HG03196 (cell line): ENCODE data around the gene SHANK1.
A peak's percentile ranks its signal among the peaks of the same experiment; 100 is the strongest.

ENCODE experiments used
- ATAC-seq: cut with Tn5 transposase; IDR thresholded peaks from one replicate; pipeline ENCODE4 v1.9.1; 2021; ENCODE audit not compliant: unreplicated experiment

The SHANK1 gene

DNA sequence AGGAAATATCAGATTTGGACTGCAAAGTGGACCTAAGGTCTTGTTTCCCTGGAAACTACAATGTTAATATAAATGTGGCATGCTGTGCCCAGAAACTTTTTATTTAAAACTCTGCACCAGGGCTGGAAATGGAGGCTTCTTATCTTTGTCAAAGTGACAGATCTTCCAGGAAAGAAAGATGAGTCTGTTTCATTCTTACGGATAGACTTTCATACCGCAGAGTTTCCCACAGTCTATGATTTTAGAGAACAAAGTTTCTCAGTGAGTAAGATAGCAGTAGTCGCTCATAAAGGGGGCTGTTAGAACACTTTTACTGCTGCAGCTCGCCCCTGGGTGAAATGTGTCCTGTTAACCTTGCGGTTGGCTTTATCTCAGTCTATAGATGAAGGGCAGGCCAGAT is 10.3 kb upstream of the SHANK1 start:
- no peak for ATAC-seq

DNA sequence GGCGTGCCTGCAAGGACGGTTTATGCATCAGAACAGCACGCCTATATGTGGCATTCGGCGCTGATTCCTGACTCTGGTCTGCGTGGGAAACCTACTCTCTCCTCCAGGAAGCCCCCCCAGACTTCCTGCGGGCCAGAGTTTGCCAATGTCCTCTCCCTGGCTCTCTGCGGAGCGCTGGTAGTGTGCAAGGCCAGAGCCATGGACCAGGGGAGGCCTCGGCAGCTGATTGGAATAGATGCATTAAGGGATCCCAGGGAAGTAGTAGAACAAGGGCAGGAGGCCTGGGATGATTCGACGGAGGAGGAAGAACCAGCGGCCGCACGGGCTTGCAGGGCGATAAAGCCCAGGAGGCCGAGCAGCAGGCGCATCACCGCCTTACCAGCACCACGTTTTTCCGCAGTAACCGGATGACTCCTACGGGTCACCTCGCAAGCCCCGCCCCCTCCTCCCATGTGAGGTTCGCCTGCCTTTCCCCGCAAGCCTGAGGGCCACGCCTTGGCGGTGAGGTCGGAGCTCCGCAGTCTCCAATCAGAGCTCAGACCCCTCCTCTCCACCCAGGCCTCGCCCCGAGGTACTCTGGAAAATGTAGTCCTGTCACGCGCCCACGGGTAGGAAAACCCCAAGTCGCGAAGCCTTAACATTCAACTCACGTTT is 8.6 kb upstream of the SHANK1 start:
- no peak for ATAC-seq

DNA sequence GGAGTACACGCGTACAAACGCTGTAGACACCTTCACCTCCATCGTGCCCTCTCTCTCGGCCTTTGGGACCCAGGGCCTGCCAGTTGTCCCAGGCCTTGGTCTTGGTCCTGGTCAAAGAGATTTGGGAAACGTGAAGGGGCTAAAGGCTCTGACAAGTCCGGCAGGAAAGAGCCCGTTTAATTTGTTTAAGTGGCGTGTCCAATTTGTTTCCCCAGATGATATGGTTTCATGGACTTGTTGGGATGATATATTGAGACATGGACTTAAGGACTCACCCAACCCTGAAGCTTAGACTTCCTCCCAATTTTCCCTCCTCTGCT is 6.3 kb upstream of the SHANK1 start:
- no peak for ATAC-seq

DNA sequence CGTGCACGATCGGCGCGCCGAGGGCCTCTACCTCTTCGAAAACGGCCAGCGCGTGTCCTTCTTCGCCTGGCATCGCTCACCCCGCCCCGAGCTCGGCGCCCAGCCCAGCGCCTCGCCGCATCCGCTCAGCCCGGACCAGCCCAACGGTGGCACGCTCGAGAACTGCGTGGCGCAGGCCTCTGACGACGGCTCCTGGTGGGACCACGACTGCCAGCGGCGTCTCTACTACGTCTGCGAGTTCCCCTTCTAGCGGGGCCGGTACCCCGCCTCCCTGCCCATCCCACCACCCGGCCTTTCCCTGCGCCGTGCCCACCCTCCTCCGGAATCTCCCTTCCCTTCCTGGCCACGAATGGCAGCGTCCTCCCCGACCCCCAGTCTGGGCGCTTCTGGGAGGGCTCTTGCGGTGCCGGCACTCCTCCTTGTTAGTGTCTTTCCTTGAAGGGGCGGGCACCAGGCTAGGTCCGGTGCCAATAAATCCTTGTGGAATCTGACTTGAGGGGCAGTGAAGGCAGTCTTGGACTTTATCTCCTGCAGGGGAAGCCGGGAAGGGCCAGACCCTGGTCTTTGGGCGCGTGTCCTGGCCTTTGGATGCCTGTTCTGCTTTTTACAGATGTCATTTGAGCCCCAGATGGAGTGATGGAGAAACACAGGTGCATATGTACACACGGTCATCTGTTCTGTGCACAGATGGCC is 5.8 kb upstream of the SHANK1 start:
- peak; percentile 23 for ATAC-seq

DNA sequence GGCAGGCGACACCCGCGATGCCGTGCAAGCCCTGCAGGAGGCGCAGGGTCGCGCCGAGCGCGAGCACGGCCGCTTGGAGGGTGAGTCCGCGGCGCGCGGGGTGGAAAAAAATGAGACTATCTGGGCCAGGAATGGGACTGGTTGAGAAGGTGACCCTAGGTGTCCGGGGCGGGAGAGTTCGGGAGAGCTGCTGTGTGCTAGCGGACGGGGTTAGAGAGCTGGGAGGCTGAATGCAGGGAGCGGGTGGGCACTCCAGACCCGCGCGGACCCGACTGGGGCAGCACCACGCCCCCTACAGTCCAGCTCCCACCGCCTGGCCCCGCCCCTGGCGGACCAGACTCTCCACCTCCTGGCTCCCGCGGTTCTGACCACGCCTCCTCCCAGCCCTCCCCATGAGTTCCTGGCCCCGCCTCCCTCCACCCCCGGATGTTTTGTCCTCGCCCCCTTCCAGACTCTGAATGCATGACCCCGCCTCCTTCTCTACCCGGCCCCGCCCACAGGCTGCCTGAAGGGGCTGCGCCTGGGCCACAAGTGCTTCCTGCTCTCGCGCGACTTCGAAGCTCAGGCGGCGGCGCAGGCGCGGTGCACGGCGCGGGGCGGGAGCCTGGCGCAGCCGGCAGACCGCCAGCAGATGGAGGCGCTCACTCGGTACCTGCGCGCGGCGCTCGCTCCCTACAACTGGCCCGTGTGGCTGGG is 5.1 kb upstream of the SHANK1 start:
- ATAC-seq = peak; percentile 80

DNA sequence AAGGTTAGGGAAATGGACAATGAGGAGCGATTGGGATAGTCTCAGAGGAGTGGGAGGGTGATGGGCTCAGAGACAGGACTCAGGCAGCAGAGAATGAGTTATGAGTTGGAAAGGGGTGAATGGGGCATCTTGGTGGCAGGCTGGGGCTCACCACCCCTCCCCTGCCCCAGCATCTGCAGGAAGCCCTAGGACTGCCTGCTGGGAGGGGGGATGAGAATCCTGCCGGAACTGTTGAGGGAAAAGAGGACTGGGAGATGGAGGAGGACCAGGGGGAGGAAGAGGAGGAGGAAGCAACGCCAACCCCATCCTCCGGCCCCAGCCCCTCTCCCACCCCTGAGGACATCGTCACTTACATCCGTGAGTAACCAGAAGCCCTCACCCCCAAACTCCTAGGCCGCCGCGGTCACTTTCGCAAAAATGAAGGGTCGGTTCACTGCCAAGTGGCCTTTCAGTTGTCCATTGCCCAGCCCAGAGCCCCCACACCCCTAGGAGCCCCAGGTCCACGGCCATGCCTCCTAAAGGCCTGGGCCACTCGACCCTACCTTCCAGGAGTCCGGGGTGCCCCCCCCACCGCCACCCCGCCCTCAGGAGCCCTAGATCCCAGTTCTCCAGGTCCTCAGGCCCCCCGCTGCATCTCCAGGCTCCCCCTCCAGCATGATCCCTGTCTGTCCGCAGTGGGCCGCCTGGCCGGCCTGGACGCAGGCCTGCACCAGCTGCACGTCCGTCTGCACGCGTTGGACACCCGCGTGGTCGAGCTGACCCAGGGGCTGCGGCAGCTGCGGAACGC is 4.3 kb upstream of the SHANK1 start:
- no peak for ATAC-seq

DNA sequence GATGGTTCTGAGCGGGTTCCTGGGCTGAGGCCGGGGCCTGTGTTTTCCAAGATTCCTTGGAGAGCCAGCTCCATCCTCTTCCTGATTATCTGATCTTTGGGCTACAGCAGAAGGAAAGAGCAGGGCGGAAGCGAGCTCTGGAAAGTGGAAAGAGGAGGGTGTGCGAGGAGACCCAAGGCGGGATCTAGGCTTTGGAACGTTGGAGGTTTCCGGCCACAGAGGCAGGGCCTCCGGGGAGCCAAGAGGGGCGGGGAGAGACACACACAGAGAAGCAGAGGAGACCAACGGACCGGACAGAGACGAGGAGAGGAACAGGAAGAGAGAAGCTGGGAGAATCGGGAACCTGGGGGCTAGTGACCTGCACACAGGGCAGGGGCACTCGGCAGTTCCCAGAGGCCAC is 3.5 kb upstream of the SHANK1 start, which contains the start of gene CLEC11A:
TSS of gene CLEC11A (plus strand) at position 296 of the 400 bp plus-strand sequence. CDS start 162 bp downstream, outside the sequence.
- ATAC-seq = no peak

DNA sequence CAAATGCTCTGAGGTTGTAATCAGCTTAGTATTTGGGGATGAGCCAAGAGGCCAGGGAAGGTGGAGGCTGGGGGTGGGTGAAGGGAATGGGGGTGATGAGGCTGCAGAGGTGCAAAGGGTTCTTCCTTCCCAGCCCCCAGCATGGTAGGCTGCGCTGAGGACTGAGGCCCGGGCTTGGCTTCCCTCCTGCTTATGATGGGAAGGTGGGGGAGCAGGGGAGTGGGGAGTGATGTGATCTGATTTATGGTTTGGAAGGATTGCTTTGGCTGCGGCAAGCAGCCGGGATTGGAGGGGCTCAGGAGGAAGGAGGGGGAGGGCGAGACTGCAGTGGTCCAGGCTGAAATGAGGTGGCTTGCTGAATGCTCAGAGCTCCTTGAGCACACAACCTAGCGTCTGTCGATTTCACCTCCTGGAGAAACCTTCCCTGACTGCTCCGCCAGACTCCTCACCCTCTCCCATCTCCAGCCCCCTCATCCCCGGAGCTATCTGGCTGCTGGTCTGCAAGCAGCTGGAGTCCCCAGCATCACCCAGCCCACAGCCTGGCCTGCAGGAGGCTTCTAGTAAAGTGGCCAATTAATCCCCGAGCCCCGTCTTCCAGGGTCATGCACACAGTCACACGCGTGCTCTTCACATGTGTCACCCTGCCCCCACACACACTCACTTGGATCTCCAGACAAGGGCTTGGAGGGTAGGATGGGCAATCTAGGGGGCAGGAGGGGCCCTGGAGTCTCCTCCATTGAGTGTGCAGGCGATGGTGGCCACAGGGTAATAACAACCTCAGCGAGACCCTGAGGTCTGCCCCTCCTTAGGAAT is 2.8 kb upstream of the SHANK1 start:
- no peak for ATAC-seq

DNA sequence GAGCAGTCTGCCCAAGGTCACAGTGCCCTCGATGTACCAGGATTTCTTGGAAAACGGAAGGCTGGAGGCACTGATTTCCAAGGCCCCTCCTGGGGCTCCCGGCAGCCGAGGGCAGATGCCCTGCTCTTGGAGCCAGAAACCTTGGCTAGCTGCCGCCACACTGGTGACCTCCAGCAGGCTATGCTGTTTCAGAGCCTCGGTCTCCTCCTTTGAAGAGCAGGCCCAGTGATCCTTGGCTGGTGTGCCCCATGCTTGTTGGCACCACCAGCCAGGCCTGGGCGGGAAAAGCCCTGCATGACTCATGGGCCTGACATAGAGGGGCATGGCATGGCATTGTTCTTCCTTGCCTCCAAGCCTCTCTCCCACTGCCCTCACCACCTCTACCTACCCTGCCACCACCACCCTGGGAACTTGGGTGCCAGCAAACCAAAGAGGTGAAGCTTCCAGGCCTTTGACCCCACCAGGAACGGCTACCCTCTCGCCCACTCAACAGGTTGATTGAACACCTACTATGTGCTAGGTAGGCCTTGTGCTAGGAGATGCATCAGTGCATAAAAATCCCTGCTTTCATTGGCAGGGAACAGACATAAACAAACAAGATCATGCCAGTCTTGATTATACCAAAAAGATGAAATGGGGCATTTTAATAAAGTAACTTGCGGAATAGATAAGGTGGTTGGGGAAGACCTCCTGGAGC is 2.0 kb upstream of the SHANK1 start:
- no peak for ATAC-seq

DNA sequence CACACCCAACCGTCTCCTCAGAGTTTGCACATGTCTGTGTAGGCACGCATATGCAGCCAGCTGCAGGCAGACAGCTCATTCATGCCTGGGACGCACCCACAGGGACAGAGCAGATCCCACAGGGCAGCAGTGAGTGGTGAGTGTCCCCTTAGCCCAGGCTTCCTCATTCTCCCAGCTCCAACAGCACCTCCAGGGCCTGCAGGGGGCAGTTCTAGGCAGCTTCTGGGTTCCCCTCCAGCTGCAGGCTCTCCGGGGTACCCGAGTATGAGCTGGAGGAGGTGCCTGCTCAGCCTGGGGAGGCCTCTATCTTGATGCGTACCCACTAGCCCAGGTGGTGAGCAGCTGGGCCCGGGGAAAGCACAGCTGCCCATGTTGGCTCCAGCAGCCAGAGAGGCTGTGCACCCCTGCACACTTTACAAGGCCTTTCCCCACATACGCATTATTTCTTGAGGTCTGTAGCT is 1.3 kb upstream of the SHANK1 start:
- no peak for ATAC-seq

DNA sequence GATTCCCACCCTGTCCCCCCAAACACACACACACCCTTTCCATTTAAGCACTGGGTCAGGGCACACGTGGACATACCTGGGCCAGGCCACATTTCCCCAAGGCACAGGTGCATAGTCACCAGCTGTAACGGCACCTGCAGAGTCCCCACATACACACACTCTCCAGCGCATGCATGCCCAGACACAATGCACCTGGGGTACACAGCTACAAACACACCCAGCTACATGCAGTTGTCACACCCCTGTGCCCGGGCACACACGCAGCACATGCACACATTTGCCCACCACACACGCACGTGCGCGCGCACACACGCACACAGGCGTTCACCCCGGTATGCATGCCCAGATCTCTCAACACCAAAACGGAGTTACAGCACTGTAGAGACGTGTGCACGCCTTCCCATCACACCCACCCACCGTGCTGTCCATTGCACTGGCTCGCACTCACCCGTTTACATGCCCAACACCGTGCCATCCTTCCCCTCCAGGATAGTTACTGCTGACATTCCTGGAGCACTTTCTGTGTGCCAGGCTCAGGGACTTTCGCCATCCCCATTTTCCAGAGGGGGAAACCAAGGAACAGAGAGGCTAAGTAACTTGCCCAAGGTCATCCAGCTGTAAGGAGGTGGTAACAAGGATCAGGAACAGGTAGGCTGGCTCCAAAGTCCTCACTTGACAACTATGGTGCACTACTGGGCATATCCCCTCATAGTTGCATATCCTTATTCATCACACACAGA is 749 bp upstream of the SHANK1 start:
- ATAC-seq = no peak

DNA sequence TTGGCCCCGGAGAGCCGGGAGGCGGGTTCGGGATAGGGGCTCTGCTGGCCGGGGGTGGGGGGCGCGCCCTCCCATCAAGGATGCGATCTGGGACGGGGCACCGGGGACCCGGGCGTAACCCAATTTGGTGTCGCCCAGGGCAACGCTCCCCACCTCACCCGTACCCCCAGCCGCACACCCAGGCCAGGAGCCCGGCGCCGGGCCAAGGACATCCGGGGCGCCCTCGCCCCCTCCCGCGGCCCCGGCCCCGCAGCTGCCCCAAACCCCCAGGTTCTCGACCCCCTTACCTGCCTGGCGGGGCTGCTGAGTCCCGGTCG is 525 bp downstream of the SHANK1 start:
- no peak for ATAC-seq

DNA sequence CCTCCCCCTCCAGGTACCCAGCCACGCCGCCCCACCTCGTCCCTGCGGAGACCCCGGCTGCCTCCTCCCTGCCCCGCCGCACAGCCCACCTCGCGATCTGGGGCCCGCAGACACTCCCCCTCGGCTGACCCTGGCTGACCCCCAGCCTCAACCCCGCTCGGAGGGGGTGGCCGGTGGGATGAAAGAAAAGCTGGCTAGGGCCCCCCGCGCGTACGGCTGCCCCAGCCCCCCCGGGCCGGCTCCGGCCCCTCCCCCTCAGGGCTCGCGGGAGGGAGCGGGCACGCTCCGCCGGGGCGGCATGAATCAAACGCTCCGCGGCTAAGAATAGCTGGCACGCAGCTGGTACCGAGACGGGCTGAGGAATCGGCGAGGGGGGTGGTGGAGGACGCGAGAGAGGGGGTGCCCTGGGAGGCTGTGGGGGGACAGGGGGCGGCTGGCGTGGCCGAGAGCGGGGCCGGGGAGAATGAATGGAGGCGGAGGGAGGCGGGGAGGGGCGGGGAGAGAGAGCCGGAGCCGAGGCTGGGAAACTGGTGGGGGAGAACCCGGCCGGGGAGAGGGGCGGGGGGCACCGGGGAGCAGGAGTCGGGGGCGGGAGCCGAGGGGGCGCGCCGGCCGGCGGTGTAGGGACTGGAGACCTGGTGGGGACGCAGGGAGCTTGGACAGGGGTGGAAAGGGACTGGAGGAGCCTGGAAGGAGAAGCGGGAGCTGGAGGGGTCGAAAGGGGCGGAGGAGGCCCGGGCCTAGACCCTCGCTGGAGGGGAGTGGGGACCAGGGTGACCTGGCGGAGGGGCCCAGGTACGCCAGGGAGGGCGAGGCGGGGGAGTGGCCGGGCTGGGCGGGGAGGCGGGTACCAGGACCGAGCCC is 1.1 kb downstream of the SHANK1 start:
- no peak for ATAC-seq

DNA sequence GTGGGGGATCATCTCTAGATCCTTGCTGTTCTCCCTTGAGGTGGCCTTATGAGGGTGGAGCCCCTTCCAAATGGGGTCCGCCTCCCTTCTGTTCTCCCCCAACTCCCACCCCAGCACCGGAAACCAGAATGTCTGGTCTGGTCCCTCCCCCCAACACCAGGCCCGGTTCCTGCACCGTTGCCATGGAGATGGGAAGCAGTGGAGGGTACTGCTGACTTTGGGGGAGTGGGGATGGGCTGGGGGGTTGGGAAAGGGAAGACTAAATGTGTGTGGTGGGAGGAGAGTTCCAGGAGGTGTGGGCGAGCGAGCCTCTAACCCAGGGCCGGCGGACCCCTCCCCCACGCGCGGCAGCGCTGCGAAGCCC is 1.7 kb downstream of the SHANK1 start:
- no peak for ATAC-seq

DNA sequence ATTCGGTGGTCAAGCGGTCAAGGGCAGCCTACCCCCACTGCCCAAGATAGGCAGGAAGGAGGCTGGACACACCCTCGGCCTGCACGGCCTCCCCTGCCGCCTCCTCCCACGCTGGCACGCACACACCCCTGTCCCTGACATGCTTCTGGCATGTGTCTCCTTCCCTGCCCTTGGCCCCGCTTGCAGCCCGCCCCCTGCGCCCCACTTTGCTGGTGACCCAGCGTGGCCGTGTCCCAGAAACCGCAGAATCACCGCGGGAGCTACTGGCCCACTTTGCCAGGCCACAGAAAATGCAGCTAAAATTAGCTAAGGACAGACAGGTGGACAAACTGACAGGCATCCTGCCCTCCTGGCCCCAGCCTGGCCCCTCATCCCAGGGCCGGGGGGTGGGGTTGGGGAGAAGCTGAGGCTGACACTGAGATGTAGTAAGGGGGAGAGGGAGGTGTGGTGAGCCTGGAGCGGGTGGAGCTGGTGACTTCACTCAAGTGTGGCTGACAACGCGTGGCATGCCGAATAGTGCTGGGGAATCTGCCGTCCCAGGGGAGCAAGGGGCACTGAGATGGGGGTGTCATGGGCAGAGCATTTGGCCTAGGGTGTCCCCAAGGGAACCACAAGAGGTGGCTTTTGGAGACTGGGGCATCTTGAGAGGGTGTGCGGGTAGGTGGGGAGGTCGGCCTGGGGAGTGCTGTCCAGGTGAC is 2.4 kb downstream of the SHANK1 start:
- no peak for ATAC-seq

DNA sequence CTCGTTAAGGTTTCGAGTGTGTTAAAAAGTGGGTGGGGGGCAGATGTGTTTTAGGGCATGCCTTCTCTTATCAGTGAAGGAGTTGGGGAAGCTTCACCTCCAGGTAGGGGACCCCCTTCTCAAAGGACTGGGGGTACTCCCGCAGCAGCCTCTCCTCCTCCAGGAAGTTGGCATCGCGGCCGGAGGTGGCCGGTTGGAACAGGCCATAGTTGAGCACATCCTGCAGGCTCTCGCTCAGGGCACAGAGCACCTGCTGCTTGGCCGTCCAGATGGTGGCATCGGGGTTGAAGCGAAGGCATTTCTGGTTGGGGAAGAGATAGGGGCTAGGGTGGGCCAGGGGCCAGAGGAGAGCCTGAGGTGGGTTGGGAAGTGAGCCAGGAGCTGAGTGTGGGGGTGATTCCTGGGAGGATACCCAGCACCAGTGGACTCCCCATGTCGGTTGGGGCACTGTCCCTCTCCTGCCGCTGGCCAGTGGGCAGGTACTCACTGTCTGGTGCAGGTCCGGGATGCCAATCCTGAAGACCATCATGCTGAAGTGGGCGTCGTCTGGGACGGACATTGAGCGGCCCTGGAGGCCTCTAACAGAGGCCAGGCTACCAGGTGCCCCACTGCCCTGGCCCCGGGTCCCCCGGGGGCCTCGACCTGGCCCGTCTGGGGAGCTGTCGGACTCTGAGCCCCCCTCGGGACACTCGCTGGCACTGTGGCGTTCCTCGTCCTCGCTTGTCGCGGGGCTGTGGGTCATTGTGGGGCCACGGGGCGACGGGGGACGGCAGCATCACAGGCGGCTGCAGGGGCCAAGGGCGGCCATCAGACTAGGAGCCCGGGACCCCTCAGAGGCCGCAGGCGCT is 3.2 kb downstream of the SHANK1 start:
- no peak for ATAC-seq

DNA sequence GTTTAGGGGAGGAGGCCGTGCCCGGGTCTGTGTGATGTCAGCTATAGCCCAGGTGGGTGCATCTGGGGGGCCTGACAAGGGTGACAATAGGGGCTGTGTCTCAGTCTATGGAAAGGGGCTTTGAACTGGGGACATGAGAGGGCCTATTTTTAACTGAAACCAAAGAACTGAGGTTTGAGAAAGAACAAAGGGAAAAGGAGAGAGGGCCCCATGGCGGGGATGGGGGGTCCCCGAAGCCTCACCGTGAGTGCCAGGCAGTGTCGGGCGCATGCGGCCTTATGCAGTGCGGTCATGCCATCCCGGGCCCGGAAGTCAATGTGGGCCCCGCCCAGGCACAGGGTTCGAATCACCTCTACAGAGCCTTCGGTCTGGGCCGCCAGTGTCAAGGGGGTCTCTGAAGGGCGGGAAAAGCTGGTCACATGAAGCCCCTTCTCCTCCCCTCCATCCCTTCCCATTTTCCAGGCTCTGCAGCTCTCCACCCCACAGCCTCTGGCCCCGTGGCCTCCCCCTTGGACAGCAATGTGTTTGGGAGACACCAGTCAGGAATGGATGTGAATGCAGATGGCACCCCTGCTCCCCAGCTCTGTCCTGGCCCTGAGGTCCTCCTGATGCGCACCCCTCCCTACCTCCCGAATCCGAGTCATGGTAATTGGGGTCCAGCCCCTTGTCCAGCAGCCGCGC is 5.9 kb downstream of the SHANK1 start:
- ATAC-seq = no peak
